GM21576 (cell line): ENCODE data around the gene ATP1B1.

ENCODE experiments used
- ATAC-seq: cut with Tn5 transposase; IDR thresholded peaks from one replicate; pipeline ENCODE4 v1.9.1; 2021; ENCODE audit warnings: mild to moderate bottlenecking, moderate library complexity; ENCODE audit not compliant: unreplicated experiment

Gene ATP1B1

DNA sequence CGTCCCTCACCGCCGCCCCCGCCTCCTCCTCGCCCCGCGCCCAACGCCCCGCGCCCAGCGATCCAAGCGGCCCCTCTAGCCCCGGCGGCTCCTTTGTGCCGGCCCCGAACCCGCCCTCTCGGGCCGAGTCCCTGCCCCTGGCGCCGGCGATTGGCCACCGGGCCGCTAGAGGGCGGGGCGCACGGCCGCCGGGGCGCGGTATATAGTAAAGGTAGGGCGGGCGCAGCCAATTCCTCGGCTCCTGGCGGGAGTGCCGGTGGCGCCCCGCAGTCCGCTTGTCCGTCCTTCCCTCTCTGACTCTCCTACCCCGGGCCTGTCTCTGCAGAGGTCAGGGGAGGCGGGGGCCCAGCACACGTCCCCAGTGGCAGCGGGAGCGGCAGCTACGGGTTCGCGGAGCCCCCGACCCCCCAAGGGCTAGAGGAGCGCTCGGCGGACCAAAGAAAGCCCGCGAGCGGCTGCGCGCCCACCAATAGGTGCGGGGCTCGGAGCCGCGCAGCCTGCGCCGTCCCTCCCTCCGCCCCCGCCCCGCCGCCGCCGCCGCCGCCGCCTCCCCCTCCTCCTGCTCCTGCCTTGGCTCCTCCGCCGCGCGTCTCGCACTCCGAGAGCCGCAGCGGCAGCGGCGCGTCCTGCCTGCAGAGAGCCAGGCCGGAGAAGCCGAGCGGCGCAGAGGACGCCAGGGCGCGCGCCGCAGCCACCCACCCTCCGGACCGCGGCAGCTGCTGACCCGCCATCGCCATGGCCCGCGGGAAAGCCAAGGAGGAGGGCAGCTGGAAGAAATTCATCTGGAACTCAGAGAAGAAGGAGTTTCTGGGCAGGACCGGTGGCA lies at the start of gene ATP1B1:
Gene ATP1B1, plus strand, starts transcription at position 596 of the 826 bp plus-strand sequence. Its CDS starts 140 bp downstream, at position 736.
- peak; percentile 87 for ATAC-seq

GRCh38 chr1:169059421-169059820 lies 47.1 kb upstream of the ATP1B1 start:
- ATAC-seq, result no peak

- no peak for ATAC-seq
These were observed 46.3 kb upstream of the ATP1B1 start for GRCh38 chr1:169060043-169060722.

DNA sequence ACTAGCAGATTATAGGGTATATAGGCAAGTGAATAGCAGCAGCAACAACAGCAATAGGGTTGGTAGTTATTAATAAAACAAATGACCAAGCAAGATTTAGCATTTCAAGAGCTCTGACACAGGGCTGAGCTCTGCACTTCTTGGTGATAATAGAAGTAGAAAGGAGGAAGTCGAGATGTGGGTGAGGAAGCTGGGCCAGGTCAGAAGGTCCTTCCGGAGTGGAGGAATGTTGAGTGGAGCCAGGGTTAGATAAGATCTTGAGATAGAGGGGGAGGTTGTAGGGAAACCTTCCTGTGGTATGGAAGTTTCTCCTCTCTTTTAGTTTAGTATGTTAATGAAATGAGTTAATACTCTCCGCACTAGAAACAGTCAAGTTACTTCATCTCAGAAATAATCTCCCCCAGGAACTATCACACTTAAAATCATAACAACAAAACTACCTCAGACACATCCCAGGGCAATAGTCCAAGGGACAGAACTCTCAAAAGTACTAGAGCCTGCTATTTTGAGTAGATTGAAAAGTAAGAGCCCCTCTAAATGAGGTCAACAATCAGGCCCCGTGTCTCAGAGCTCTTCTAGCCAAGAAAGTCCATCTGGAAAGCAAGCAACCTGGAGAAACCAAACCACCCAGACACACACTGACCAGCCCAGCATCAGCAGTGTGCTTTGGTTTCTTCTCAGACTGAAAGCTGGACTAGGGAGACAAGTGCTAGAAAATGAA lies 45.4 kb upstream of the ATP1B1 start:
- no peak for ATAC-seq

- no peak for ATAC-seq
These were observed 44.3 kb upstream of the ATP1B1 start for GRCh38 chr1:169062152-169062551.

DNA sequence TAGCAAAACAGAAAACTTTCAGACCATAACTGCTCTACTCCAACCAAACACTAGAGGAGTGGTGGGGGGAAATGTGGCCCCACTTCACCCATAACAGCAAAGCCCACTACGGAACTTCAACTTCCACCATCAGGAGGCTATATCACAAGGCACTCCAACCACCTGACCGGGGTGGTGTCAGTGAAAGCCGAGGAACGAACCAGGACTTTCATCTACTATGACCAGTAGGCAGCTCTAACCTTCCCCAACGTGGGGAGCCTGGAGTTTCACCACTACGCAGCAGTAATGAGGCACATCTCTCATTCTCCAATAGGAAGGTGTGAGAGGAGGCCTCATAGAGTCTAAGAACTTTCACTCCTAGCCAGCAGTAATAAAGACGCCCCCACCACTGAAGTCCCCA lies 42.4 kb upstream of the ATP1B1 start:
- ATAC-seq, result no peak

DNA sequence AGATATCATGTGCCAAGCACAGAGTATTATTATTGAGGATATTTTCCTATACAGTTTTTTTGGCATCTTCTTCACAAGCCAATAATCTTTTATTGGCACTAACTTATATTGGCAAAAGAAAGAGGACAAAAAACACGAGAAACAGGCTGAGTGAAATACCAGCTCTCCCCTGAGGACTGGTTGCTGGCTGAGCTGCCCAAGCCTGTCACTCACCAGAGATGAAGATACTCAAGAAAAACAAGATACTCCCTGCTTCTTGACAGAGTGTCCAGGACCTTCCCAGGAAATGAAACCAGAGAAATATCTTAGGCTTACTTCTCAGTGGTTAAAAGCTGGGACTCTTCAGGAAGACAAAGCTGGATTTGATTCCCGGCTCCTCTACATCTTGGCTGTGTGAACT lies 35.9 kb upstream of the ATP1B1 start:
- no peak for ATAC-seq

GRCh38 chr1:169070958-169071357 lies 35.5 kb upstream of the ATP1B1 start:
- ATAC-seq, result no peak

DNA sequence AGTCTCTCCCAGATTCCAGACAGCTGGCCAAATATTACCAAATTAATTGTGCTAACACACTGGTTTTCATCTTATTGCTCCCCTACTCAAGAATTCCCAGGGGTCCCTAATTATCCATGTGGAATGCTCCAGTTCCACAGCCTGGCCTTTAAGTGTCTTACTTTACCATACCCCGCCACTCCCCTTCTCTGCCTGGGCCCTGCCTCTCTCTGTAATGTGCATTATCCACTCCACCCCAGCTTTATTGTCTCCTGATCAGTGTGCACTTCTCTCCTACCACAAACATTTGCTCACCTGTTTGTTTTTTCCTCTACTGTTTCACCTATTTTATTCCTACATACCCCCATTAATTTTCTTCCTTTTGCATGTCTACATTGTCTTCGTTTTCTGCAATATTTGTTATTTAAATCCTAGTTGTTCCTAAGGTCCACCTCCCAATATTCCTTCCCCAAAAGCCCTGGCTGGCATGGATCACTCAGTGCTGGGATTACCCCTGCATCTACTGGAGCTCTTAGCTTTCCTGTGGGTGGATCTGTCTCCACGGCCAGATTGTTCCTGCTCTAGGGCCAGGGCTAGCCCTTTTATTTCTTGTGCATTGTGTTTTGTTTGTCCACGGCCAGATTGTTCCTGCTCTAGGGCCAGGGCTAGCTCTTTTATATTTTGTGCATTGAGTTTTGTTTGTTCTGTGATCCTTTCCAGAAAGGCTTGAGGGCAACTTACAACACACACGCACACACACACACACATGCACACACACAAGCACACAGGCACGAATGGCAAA lies 33.4 kb upstream of the ATP1B1 start:
- ATAC-seq, result no peak

DNA sequence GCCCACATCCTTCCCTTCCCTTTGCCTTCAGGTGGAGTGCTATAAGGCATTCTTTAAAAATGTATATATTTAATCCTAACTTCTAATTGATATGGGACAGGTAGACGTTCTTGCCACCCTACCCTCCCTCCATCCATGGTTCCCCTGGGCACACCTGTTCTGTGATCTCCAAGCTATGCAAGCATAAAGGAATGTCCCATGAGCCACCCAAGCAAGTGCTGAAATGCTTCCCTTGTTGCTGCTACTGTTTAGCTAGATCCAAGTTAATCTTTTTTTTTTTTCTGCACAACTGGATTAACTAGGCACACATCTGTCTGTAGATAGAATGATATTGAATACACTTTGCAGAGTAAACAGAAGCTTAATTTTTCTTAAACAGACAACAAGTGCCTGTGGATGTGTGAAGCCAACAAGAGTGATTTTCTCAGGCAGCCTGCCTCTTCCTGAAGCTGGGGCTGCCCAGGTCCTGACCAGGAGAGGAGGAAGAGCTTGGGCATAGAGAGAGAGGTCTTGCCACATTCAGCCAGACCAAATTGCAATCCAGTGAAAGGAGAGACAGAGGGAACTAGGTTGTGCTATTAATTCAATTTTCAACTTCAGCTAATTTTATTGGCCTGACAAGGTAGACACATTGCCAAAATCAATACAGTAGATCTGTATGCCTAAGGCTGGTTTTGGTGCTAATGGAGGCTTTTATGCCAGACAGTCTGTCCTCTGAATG lies 28.2 kb upstream of the ATP1B1 start:
- ATAC-seq, result no peak

- ATAC-seq, result no peak
These were observed 24.9 kb upstream of the ATP1B1 start for GRCh38 chr1:169081503-169082123.

DNA sequence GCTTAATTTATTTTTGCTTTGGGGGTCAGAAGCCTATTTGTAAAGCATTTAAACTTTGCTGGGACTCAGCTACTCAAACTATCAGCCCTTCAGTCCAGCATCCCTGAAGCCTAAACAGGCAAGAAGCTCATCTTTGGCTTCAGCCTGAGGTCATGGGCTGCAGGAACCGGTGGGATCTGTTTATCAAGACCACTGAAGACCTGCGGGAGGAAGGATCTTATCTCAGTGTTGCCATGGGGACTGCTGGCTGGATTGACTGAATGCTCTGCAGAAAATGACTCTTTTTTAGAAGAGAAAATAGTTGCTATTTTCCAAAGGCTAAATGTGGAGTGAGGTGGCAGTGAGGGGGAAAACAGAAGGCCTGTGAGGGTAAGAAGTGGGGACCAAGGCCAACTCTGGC lies 20.6 kb upstream of the ATP1B1 start:
- ATAC-seq, result no peak

- no peak for ATAC-seq
These were observed 19.7 kb upstream of the ATP1B1 start for GRCh38 chr1:169086603-169087455.

- no peak for ATAC-seq
These were observed 18.6 kb upstream of the ATP1B1 start for GRCh38 chr1:169087876-169088275.

GRCh38 chr1:169089776-169090175 lies 16.7 kb upstream of the ATP1B1 start:
- ATAC-seq, result no peak

GRCh38 chr1:169090308-169090899 lies 16.1 kb upstream of the ATP1B1 start:
- ATAC-seq, result no peak

DNA sequence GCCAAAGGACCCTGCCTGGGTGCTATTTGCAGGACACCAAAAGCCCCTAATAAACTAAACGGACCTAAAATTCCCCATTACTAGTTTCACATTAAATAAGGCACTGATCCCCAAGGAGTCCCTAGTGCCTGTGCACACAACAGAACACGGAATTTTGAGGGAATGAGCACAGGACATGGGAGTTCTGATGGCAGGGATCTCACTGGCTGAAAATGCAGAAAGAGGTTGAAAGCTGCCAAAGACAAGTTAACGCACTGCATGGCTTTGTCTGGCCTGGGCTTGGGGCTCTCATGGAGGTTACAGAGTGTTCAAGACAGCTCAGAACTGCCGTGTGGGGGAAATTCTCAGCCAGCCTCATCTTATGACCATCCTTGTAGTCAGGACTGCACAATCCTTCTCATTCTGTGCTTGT lies 15.6 kb upstream of the ATP1B1 start:
- ATAC-seq, result peak; percentile 43

DNA sequence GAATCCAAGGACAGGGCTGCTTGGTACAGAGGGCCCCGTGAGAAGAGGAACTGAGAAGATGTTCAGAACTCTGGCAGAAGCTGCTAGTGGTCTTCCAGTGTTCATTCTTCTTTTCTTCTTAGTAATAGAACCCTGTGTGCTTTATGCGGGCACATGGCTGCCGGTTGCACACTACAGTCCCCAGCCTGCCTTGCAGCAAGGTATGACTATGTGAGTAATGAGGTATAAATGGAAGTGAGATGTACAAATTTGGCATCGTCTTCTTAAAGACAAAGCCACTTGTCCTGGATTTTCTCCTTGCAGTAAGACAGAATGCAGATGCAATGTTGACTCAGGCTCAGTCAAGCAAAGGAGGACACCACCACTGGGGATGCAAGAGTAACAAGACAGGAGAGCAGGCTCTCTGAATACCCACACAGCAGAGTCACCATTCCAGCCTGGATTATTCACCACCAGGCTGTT lies 15.0 kb upstream of the ATP1B1 start:
- ATAC-seq, result peak; percentile 82
